Retina (tissue), 1 donor: ENCODE results near the gene ABL2.

ENCODE experiments used
- DNase-seq: peaks from one replicate; pipeline ENCODE4 v3.0.0-alpha.2; 2016

ABL2 gene

DNA sequence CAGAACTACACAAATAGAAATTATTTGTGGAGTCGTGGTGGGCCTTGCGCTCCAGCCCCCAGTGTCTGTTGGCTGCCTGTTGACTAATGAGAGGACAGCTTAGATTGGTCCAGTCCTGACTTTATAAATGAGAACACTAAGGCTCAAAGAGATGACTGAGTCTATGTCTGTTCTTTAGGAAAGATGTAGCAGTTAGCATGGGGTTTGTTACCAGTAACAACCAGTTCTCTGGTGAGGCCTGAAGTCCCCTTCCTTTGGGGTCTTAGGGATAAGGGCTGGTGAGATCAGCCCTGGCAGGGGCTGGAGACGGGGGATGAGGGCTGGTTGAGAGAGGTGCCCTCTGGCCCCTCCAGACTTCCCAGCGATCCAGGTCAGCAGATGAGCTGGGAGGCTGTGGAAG, 138.6 kb downstream of the ABL2 start:
- no peak for DNase-seq

- DNase-seq, result no peak
Measured at GRCh38 chr1:179090522-179090921, 139.0 kb downstream of the ABL2 start.

DNA sequence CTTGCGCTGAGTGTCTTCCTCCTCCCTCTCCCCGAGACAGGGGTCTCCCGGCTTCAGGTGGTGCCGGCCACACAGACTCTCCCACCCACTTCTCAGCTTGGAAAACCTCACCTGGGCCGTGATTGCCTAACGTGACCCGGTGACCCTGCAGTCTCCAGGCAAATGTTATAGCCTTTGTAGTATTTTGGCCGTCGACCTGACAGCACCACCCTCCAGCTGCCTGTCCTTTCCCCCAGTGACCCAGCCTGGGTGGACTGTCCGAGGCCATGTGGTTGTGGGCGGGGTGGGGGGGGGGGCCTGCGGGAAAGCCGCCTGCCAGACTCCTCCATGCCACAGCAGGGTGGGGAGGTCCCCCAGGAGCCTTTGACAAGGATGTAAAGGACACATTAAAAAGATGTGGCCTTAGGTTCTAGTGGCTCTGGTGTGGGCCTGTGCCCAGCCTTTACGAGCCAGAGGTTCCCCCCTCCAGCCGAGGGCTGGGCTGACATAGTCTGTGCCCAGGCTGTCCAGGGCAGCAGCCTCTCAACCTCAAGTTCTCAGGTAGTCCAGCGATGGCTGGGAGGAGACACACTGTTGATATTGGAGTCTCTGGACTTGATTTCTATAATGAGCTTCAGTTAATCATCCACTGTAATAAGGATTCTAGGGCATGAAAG, 139.5 kb downstream of the ABL2 start:
- DNase-seq, result no peak

DNA sequence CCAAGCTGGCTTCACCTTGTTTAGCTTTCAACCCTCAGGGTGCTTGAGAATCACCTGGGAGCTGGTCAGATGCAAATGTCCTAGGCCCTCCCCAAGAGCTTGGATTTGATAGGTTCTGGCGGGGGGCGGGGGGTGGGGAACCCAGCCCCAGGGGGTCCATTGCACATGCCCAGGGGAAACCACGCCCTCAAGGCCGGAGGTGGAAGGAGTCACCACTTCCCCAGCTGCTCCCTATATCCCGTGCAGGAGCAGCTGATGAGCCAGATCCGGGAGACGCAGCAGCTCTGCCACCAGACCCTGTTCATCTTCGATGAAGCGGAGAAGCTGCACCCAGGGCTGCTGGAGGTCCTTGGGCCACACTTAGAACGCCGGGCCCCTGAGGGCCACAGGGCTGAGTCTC, 141.8 kb downstream of the ABL2 start:
- DNase-seq, result no peak

- DNase-seq, result no peak
Measured at GRCh38 chr1:179083533-179083932, 145.9 kb downstream of the ABL2 start.

GRCh38 chr1:179082999-179083335, 146.5 kb downstream of the ABL2 start:
- DNase-seq, result peak; percentile 23

- peak; percentile 59 for DNase-seq
Measured at GRCh38 chr1:179082333-179082998, 147.0 kb downstream of the ABL2 start.

DNA sequence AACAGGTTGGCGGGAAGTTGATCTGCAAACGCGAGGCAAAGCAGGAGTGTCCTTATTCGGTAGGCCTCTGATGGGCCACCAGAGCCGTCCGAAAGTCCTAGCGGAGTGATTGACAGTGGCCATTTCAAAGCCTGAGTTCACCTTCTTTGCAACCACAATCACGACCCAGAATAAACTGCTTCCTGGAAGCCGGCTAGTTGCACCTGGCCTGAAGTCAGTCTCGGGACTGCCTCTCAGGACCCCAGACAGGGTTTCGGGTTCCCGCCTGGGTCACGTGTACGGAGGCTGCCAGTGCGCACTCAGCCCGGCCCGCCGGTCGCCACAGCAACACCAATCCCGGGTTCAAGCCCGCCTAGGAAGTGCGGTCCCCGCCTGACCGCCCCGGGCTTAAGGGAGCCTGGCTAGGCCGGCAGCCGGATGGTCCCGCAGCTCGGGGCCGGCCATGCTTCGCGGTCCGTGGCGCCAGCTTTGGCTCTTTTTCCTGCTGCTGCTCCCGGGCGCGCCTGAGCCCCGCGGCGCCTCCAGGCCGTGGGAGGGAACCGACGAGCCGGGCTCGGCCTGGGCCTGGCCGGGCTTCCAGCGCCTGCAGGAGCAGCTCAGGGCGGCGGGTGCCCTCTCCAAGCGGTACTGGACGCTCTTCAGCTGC, 147.7 kb downstream of the ABL2 start, which contains the start of gene TOR3A:
Gene TOR3A (plus strand): TSS at position 384 of the 646 bp plus-strand sequence. CDS start 59 bp downstream, at position 443.
- peak; percentile 92 for DNase-seq

GRCh38 chr1:179080866-179081686, 148.4 kb downstream of the ABL2 start:
- DNase-seq, result no peak

DNA sequence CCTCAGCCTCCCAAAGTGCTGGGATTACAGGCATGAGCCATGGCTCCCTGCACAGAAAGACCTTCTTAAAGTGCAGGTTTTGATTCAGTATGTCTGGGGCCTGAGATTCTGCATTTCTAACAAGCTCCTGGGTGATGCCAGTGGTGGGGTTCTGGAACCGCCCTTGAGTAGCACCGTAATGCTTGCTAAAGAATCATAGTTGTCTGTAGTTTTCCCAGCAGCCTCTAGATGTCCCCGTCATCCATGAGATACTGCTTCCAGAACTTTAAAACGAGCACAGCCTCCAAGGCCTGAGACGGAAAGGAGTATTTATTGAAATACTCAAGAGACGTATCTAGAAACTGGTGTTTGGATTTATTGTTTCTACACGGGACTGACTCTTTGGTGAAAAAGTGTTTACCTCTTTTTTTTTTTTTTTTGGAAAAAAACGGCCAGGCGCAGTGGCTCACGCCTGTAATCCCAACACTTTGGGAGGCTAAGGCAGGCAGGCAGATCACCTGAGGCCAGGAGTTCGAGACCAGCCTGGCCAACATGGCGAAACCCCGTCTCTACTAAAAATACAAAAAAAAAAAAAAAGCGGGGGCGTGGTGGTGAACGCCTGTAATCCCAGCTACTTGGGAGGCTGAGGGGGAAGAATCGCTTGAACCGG, 150.2 kb downstream of the ABL2 start:
- peak; percentile 65 for DNase-seq

GRCh38 chr1:179077396-179077795, 152.1 kb downstream of the ABL2 start:
- no peak for DNase-seq

DNA sequence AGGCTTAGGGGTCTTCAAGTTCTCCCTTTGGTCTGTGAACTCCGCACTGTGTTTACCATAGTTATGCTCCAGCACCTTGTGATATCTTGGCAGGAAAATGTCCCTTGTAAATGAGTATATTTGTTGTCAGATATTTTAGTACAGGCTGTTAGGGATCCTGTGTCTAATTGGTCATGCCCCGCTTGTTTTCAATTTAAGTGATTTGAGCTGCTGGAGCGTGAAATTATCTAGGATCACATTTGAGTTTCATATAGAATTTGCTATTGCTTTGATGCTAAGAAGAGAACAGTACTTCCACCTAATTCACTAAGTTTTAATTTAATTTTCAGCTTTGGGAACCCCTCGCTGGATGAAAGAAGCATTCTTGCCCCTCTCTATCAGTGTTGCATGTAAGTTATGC, 163.0 kb downstream of the ABL2 start:
- no peak for DNase-seq

- no peak for DNase-seq
Measured at GRCh38 chr1:179061360-179062282, 167.9 kb downstream of the ABL2 start.

- no peak for DNase-seq
Measured at GRCh38 chr1:179058487-179059483, 170.7 kb downstream of the ABL2 start.

DNA sequence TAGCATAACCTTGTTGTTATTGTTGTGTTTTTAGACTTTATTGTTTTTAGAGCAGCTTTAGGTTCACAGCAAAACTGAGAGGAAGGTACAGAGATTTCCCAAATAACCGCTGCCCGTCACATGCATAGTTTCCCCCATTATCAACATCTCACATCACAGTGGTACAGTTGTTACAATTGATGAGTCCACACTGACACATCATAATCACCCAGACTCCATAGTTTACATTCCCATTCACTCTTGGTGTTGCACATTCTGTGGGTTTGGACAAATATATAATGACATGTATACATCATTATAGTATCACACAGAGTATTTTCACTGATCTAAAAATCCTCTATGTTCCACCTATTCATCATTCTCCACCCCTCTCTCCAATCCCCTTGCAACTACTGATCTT, 173.5 kb downstream of the ABL2 start:
- DNase-seq, result no peak

DNA sequence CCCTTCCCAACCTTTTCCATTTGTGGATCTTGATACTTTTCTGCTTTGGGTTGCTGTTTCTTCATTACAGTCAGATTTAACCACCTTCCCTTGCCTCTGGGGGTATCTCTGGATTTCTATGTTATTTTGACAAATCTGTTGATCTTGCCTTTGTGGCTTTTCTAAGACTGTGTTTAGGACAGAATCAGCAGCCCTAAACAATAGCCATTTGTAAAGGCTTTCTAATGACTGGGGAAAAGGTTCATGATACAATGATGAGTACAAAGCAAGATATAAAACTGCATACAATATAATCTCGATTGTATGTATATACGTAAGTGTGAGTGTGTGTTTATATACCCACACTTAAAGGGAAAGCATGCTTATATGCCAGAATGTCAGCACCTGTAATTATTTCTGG, 176.0 kb downstream of the ABL2 start:
- no peak for DNase-seq

DNA sequence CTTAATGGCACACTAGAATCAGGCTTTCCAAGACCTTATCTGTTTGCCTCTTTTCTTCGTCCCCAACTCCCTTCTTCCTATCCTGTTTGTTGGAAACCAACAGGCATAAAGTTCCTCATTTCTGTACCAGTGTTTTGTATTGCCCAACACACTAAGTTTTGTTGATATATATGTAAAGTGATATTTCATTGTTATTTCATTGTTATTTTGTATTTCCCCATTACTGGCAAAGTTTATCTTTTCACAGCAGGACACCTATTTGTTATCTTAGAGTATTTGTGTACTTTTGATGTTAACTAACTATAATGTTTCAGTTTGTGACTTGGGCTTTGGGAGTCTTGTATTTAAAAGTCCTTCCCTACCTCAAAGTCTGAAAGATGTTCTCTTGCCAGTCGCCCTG, 176.7 kb downstream of the ABL2 start:
- DNase-seq, result no peak
